K562 treated with DMSO at 1 percent for 4 hours (cell line): ENCODE measurements around the gene MAP4. TPM values are rescaled to one million over a fixed set of nuclear protein-coding genes. Genes with fewer than 3 reads are reported as not detected.

Source experiments
- total RNA-seq: library from RNA; unstranded; fragments of 300-600 nt; gene quantifications from 2 replicates; pipeline ENCODE4 v1.2.3, GENCODE V29; 2022; ENCODE audit not compliant: insufficient read depth

MAP4 gene, protein sequence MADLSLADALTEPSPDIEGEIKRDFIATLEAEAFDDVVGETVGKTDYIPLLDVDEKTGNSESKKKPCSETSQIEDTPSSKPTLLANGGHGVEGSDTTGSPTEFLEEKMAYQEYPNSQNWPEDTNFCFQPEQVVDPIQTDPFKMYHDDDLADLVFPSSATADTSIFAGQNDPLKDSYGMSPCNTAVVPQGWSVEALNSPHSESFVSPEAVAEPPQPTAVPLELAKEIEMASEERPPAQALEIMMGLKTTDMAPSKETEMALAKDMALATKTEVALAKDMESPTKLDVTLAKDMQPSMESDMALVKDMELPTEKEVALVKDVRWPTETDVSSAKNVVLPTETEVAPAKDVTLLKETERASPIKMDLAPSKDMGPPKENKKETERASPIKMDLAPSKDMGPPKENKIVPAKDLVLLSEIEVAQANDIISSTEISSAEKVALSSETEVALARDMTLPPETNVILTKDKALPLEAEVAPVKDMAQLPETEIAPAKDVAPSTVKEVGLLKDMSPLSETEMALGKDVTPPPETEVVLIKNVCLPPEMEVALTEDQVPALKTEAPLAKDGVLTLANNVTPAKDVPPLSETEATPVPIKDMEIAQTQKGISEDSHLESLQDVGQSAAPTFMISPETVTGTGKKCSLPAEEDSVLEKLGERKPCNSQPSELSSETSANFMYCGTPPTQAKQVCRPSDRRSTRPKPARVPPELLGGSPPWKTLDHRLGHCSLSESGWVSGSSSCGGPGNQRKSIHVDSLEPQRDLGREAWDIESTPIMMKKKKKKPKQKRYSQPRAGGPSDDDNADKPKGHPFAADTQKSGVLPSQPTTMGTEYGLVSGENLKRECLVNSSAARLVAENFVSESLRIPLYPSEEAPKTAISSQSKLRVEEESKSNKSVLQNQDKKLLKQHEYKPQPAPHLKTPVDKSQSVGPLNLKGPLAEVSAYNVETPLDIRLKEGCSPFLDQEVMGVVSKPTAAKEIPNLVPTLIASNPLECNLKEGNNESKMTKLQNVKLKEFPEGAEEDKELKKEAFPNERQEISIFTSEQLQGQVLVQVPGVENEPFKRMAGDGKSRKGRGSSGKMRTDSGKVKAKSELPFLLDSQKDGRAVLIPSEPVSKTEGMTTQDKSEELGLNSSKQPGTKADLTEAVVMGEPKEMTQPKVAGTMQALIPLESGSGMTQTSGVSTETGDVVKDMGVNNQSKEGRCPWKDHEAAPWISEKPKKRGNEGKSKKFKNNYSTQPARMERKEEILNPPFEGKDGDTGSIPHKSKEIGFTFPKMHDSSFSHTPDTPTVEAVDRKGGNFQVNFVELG (N-terminal part only)
- 97.8 and 102 TPM in 2 replicates for total RNA-seq

DNA sequence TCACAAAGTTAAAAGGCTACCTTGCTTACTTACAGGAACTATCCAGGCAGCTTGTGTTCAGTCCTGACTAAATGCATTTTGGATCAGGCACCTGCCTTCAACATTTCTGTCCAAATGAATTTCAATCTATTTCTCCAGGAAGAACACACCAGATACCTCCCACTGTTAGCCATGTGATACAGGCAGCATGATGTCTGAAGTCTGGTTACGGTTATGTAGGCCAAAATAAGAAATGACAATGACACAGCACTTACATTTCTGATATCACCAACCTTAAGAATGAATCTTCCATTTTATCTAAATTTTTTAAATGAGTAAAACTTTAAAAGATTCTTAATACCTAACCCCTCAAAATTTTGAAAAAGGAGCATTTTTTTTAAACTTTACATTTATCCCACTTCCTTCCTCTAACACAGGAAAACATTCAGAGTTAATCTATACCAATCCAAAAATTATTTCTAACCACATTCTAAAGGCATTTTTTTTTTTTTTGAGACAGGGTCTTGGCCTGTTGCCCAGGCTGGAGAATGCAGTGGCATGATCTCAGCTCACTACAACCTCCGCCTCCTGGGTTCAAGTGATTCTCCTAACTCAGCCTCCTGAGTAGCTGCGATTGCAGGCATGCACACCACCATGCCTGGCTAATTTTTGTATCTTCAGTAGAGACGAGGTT, at the start of gene MAP4:
Gene MAP4 (minus strand): TSS at position 116 of the 673 bp plus-strand sequence. CDS start 17,556 bp downstream, outside the sequence.

DNA sequence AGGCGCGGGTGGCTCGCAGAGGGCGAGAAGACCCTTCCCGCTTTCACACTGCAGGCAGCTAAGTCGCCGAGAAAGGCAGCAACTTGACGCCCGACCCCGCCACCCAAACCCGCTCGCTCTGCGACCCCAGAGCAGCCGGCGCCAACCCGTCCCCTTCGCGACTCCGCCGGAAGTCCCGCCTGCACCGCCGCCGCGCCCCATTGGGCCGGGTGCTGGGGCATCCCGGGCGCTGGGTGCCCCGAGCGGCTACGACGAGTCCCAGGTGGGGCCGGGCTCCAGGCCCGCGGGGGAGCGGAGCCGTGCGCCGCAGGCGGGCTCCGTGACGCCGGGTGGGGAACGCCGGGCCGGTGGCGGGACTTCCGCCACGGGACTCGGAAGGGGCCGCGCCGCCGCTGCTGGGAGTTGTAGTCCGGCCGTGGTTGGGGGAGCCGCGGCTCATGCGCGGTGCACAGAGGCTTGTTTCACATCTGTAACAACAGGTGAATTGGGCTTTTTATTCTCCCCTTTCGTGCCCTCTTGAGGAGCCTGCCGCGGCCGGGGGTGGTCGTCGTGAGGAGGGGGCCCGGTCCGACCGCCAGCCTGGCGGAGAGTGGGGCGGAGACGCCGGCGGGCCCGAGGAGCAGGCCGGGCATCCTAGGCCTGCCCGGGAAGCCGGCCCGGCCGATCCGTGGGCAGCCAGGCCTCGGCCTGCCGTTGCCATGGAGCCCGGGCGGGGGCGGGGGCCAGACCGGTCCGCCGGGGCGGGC, 213.3 kb downstream of the MAP4 start, which contains the start of gene DHX30:
Gene DHX30 (plus strand): TSS at position 405 of the 746 bp plus-strand sequence. CDS start 7,546 bp downstream, outside the sequence.

Other genes starting within 250 kb of the MAP4 start
- gene SMARCC1, start 234.5 kb downstream of the MAP4 start, total RNA-seq, result 48.5 and 49.2 TPM in 2 replicates
- 84.5 and 100 TPM in 2 replicates for gene DHX30, start 213.3 kb downstream of the MAP4 start, total RNA-seq
- gene CDC25A, start 172.0 kb upstream of the MAP4 start, total RNA-seq, result 34.0 and 43.3 TPM in 2 replicates
- not detected in 2 replicates for gene CAMP, start 207.1 kb upstream of the MAP4 start, total RNA-seq
- gene ZNF589, start 224.7 kb upstream of the MAP4 start, total RNA-seq, result 9.0 and 12.8 TPM in 2 replicates